Left kidney (tissue), 2 donors: ENCODE results near the gene MSI1. TPM values are rescaled to one million over a fixed set of nuclear protein-coding genes. Genes with fewer than 3 reads are reported as not detected.

Experiments used
- DNase-seq: peaks from one replicate; pipeline ENCODE4 v3.0.0-alpha.2; 2013
- polyA plus RNA-seq: library from polyadenylated mRNA; unstranded; fragments of 120-200 nt; gene quantifications from one replicate; pipeline ENCODE4 v1.2.1, GENCODE V29; 2013; ENCODE audit not compliant: insufficient read length

Gene MSI1
- polyA plus RNA-seq, 1 donor: 26.5 TPM

- DNase-seq: no peak
These were observed 9.1 kb upstream of the MSI1 start for GRCh38 chr12:120378036-120378435.

GRCh38 chr12:120377611-120378010, 8.6 kb upstream of the MSI1 start:
- DNase-seq: no peak

- peak; percentile 78 for DNase-seq
These were observed 8.1 kb upstream of the MSI1 start for GRCh38 chr12:120376934-120377572.

- DNase-seq: no peak
These were observed 7.5 kb upstream of the MSI1 start for GRCh38 chr12:120376416-120376815.

GRCh38 chr12:120376009-120376408, 7.0 kb upstream of the MSI1 start:
- DNase-seq: no peak

GRCh38 chr12:120373683-120374082, 4.7 kb upstream of the MSI1 start:
- DNase-seq: no peak

GRCh38 chr12:120370343-120371243, 1.6 kb upstream of the MSI1 start:
- no peak for DNase-seq

GRCh38 chr12:120369603-120370342, 809 bp upstream of the MSI1 start:
- DNase-seq: no peak

GRCh38 chr12:120367924-120368788, 808 bp downstream of the MSI1 start:
- no peak for DNase-seq

- no peak for DNase-seq
These were observed 1.6 kb downstream of the MSI1 start for GRCh38 chr12:120367233-120367923.

GRCh38 chr12:120366845-120367232, 2.1 kb downstream of the MSI1 start:
- DNase-seq: no peak

- no peak for DNase-seq
These were observed 2.6 kb downstream of the MSI1 start for GRCh38 chr12:120366341-120366705.

GRCh38 chr12:120365675-120366340, 3.2 kb downstream of the MSI1 start:
- no peak for DNase-seq

GRCh38 chr12:120364487-120364886, 4.5 kb downstream of the MSI1 start:
- DNase-seq: no peak

GRCh38 chr12:120363274-120363855, 5.6 kb downstream of the MSI1 start:
- DNase-seq: no peak

- no peak for DNase-seq
These were observed 6.3 kb downstream of the MSI1 start for GRCh38 chr12:120362516-120363273.

- peak; percentile 90 for DNase-seq
These were observed 7.3 kb downstream of the MSI1 start for GRCh38 chr12:120361506-120362208.

GRCh38 chr12:120359128-120359527, 9.8 kb downstream of the MSI1 start:
- DNase-seq: no peak
